IMR-90 (cell line): ENCODE measurements around the gene FAM78B. TPM values are rescaled to one million over a fixed set of nuclear protein-coding genes. Genes with fewer than 3 reads are reported as not detected.

ENCODE experiments used
- ATAC-seq: fragments of 200-7000 bp; cut with Tn5 transposase; 2 replicates; pipeline ENCODE4 v1.9.1; 2020; ENCODE audit warnings: low read depth, mild to moderate bottlenecking, moderate library complexity
- BruUV-seq: library from RNA; stranded (reverse); fragments of 400-500 nt; replicated peaks from 2 replicates; lab custom pipeline; 2021; lab: Mats Ljungman, UMichigan
- CTCF ChIA-PET: fragments of 300-600 bp; formaldehyde crosslinking; extraction: SDS; loops from one replicate; lab custom pipeline; 2021; ENCODE audit warnings: antibody characterized with exemption; lab: Yijun Ruan, JAX
- POLR2A ChIA-PET: fragments of 300-600 bp; sonication (Branson Sonifier 250); formaldehyde crosslinking; loops from one replicate; lab custom pipeline; 2022; ENCODE audit warnings: antibody characterized with exemption; ENCODE audit not compliant: unreplicated experiment; lab: Charles Lee
- DNase-seq: peaks from one replicate; pipeline ENCODE4 v3.0.0; 2013
- H2AFZ ChIP-seq: replicated peaks from 2 replicates; pipeline ENCODE3; 2013; ENCODE audit warnings: low read length, mild to moderate bottlenecking; ENCODE audit not compliant: poor library complexity
- H2AK5ac ChIP-seq: 2 replicates; pipeline ENCODE4 v1.6.1; 2013; ENCODE audit warnings: low read depth, low read length, inconsistent platforms
- H2AK9ac ChIP-seq: replicated peaks from 2 replicates; pipeline ENCODE3; 2013; ENCODE audit warnings: mild to moderate bottlenecking, low read depth, low read length, moderate library complexity; ENCODE audit not compliant: poor library complexity
- H2BK120ac ChIP-seq: 2 replicates; pipeline ENCODE4 v1.6.1; 2013; ENCODE audit warnings: low read depth, low read length, inconsistent platforms
- H2BK15ac ChIP-seq: 3 replicates; pipeline ENCODE4 v1.6.1; 2013; ENCODE audit warnings: low read depth, low read length, inconsistent platforms
- H2BK20ac ChIP-seq: 2 replicates; pipeline ENCODE4 v1.6.1; 2013; ENCODE audit warnings: low read depth, mild to moderate bottlenecking, inconsistent platforms, low read length, moderate library complexity
- H2BK5ac ChIP-seq: 2 replicates; pipeline ENCODE4 v1.6.1; 2013; ENCODE audit warnings: mild to moderate bottlenecking, low read depth, low read length, inconsistent platforms; ENCODE audit not compliant: poor library complexity, severe bottlenecking
- H3K14ac ChIP-seq: replicated peaks from 2 replicates; pipeline ENCODE4 v1.6.1; 2013; ENCODE audit warnings: low read depth, low read length, inconsistent platforms
- H3K18ac ChIP-seq: 2 replicates; pipeline ENCODE4 v1.6.1; 2013; ENCODE audit warnings: low read depth, low read length, control low read depth
- H3K23ac ChIP-seq: 2 replicates; pipeline ENCODE4 v1.6.1; 2013; ENCODE audit warnings: low read depth, low read length, inconsistent platforms
- H3K27ac ChIP-seq: 2 replicates; pipeline ENCODE4 v1.5.1; 2013; ENCODE audit warnings: mild to moderate bottlenecking, control low read depth, low read length; ENCODE audit not compliant: insufficient read depth
- H3K27me3 ChIP-seq: 2 replicates; pipeline ENCODE4 v1.6.1; 2013; ENCODE audit warnings: low read length; ENCODE audit not compliant: control insufficient read depth, insufficient read depth
- H3K36me3 ChIP-seq: 2 replicates; pipeline ENCODE4 v1.6.1; 2013; ENCODE audit warnings: low read length, mixed read lengths; ENCODE audit not compliant: control insufficient read depth, insufficient read depth
- H3K4ac ChIP-seq: 2 replicates; pipeline ENCODE4 v1.6.1; 2013; ENCODE audit warnings: low read depth, low read length, inconsistent platforms
- H3K4me1 ChIP-seq: 2 replicates; pipeline ENCODE4 v1.6.1; 2013; ENCODE audit warnings: low read length, mixed read lengths; ENCODE audit not compliant: control insufficient read depth, insufficient read depth
- H3K4me2 ChIP-seq: 2 replicates; pipeline ENCODE4 v1.6.1; 2013; ENCODE audit warnings: low read depth, mild to moderate bottlenecking, control low read depth, low read length, moderate library complexity
- H3K4me3 ChIP-seq: 2 replicates; pipeline ENCODE4 v1.5.1; 2013; ENCODE audit warnings: low read depth, mild to moderate bottlenecking, control low read depth, low read length, moderate library complexity; ENCODE audit not compliant: insufficient read depth
- H3K56ac ChIP-seq: 2 replicates; pipeline ENCODE4 v1.6.1; 2013; ENCODE audit warnings: low read length, inconsistent platforms; ENCODE audit not compliant: insufficient read depth; ENCODE audit errors: extremely low read depth
- H3K79me1 ChIP-seq, 2 experiments: 2 replicates each; pipeline ENCODE4 v1.6.1; 2013; ENCODE audit warnings: low read length in 2 of 2, inconsistent platforms in 1 of 2, low read depth in 1 of 2
- H3K9ac ChIP-seq: 2 replicates; pipeline ENCODE4 v1.6.1; 2013; ENCODE audit warnings: low read depth, low read length, control low read depth
- H3K9me1 ChIP-seq: 2 replicates; pipeline ENCODE4 v1.6.1; 2013; ENCODE audit warnings: low read length, inconsistent platforms; ENCODE audit not compliant: insufficient read depth
- H3K9me3 ChIP-seq: 2 replicates; pipeline ENCODE4 v1.6.1; 2013; ENCODE audit warnings: low read length; ENCODE audit not compliant: control insufficient read depth, insufficient read depth
- H4K20me1 ChIP-seq: 2 replicates; pipeline ENCODE4 v1.6.1; 2013; ENCODE audit warnings: low read length, inconsistent platforms; ENCODE audit not compliant: insufficient read depth
- H4K5ac ChIP-seq: 2 replicates; pipeline ENCODE4 v1.6.1; 2013; ENCODE audit warnings: mild to moderate bottlenecking, low read depth, low read length, control low read depth
- H4K8ac ChIP-seq, 2 experiments: 2 replicates each; pipeline ENCODE4 v1.6.1; 2013; ENCODE audit warnings: low read depth in 2 of 2, low read length in 2 of 2, control low read depth in 1 of 2, inconsistent platforms in 1 of 2
- H4K91ac ChIP-seq: 2 replicates; pipeline ENCODE4 v1.6.1; 2013; ENCODE audit warnings: low read depth, low read length, inconsistent platforms; ENCODE audit not compliant: insufficient read depth
- BHLHE40 ChIP-seq: fragments of 150-350 bp; IDR thresholded peaks from 2 replicates; pipeline ENCODE4 v1.6.1; 2016; ENCODE audit warnings: mild to moderate bottlenecking, low read depth, low read length
- CEBPB ChIP-seq: IDR thresholded peaks from 2 replicates; pipeline ENCODE4 v1.6.1; 2012; ENCODE audit warnings: low read depth, low read length, improper control_type of control experiment
- CHD1 ChIP-seq: IDR thresholded peaks from 2 replicates; pipeline ENCODE4 v1.6.1; 2012; ENCODE audit warnings: low read depth, low read length, improper control_type of control experiment
- FOS ChIP-seq: fragments of 150-350 bp; IDR thresholded peaks from 2 replicates; pipeline ENCODE4 v1.6.1; 2016; ENCODE audit warnings: low read depth, low read length
- MAFK ChIP-seq: IDR thresholded peaks from 2 replicates; pipeline ENCODE4 v1.6.1; 2012; ENCODE audit warnings: low read depth, low read length, improper control_type of control experiment
- MAZ ChIP-seq: IDR thresholded peaks from 2 replicates; pipeline ENCODE4 v1.6.1; 2012; ENCODE audit warnings: low read depth, mild to moderate bottlenecking, low read length, improper control_type of control experiment, moderate library complexity, borderline replicate concordance
- MXI1 ChIP-seq: IDR thresholded peaks from 2 replicates; pipeline ENCODE4 v1.6.1; 2012; ENCODE audit warnings: low read depth, mild to moderate bottlenecking, low read length, moderate library complexity, borderline replicate concordance
- NFE2L2 ChIP-seq: fragments of 150-350 bp; IDR thresholded peaks from 2 replicates; pipeline ENCODE4 v1.6.1; 2016; ENCODE audit warnings: low read depth, mild to moderate bottlenecking, low read length
- POLR2A ChIP-seq: IDR thresholded peaks from 2 replicates; pipeline ENCODE4 v1.6.1; 2012; ENCODE audit warnings: mild to moderate bottlenecking, low read depth, low read length
- RAD21 ChIP-seq: IDR thresholded peaks from 2 replicates; pipeline ENCODE4 v1.6.1; 2012; ENCODE audit warnings: low read length, improper control_type of control experiment
- RCOR1 ChIP-seq: IDR thresholded peaks from 2 replicates; pipeline ENCODE4 v1.6.1; 2012; ENCODE audit warnings: mild to moderate bottlenecking, low read length, improper control_type of control experiment; ENCODE audit not compliant: insufficient replicate concordance
- RFX5 ChIP-seq: IDR thresholded peaks from 2 replicates; pipeline ENCODE4 v1.8.0; 2012; ENCODE audit warnings: low read depth, mild to moderate bottlenecking, low read length, moderate library complexity
- SMC3 ChIP-seq: fragments of 150-350 bp; IDR thresholded peaks from 2 replicates; pipeline ENCODE4 v1.6.1; 2016; ENCODE audit warnings: low read depth, mild to moderate bottlenecking, antibody characterized with exemption, low read length, moderate library complexity
- USF2 ChIP-seq: fragments of 150-350 bp; IDR thresholded peaks from 2 replicates; pipeline ENCODE4 v1.6.1; 2017; ENCODE audit warnings: mild to moderate bottlenecking, antibody characterized with exemption, low read length, low read depth
- WGBS, 2 experiments: methylation state at CpG; one replicate each; pipeline versions ENCODE4 v1.1.5 to v1.1.7; 2013; ENCODE audit warnings: missing lambda C conversion rate in 2 of 2; ENCODE audit not compliant: insufficient read length in 1 of 2; ENCODE audit errors: extremely low coverage in 2 of 2; 5-methylcytosine and 5-hydroxymethylcytosine counted together
- dilution Hi-C: fragments of 300-500 bp; cut with HindIII; formaldehyde crosslinking; loops from one replicate; pipeline ENCODE4 v1.14.3; 2018; ENCODE audit warnings: low sequenced_read_pairs; ENCODE audit not compliant: unreplicated experiment
- in situ Hi-C: fragments of 300-500 bp; cut with MboI; formaldehyde crosslinking; loops from 3 replicates; pipeline ENCODE4 v1.14.3; 2019; ENCODE audit warnings: low sequenced_read_pairs, inconsistent platforms, mixed read lengths
- intact Hi-C: fragments of 100-400 bp; cut with micrococcal nuclease; formaldehyde crosslinking; loops from 2 replicates; pipeline ENCODE4 v1.10.0; 2022
- polyA plus RNA-seq, 3 experiments: library from polyadenylated mRNA; depleted of rRNA; stranded (reverse); fragments of >200 nt; gene quantifications; 2 replicates each; pipeline ENCODE4 v1.2.3, GENCODE V29; 2012; ENCODE audit warnings: low replicate concordance in 1 of 3
- total RNA-seq: library from RNA; depleted of rRNA; stranded (reverse); fragments of >200 nt; gene quantifications from 2 replicates; pipeline ENCODE4 v1.2.3, GENCODE V29; 2012
- TF ChIP-seq, protein P1 (sequence below): conservative IDR thresholded peaks from 2 replicates; pipeline ENCODE4 v1.5.1; 2012; ENCODE audit warnings: mild to moderate bottlenecking, low read depth, low read length, improper control_type of control experiment
- TF ChIP-seq, protein P2 (sequence below): fragments of 150-350 bp; IDR thresholded peaks from 2 replicates; pipeline ENCODE4 v1.6.1; 2016; ENCODE audit warnings: low read depth, mild to moderate bottlenecking, low read length, moderate library complexity, borderline replicate concordance

The FAM78B gene
- total and polyA plus RNA-seq, 2 of the 4 experiments (the other 2 are of a cell fraction): under 0.01 to 0.12 TPM

- H3K27ac ChIP-seq: no peak overlapping the region
- no peak for TF ChIP-seq POLR2A
- TF ChIP-seq RCOR1: no peak
- no peak for TF ChIP-seq BHLHE40
- no peak for TF ChIP-seq NFE2L2
- TF ChIP-seq MXI1: no peak
- no peak for TF ChIP-seq USF2
- no peak for TF ChIP-seq CEBPB
- TF ChIP-seq, protein P1, sequence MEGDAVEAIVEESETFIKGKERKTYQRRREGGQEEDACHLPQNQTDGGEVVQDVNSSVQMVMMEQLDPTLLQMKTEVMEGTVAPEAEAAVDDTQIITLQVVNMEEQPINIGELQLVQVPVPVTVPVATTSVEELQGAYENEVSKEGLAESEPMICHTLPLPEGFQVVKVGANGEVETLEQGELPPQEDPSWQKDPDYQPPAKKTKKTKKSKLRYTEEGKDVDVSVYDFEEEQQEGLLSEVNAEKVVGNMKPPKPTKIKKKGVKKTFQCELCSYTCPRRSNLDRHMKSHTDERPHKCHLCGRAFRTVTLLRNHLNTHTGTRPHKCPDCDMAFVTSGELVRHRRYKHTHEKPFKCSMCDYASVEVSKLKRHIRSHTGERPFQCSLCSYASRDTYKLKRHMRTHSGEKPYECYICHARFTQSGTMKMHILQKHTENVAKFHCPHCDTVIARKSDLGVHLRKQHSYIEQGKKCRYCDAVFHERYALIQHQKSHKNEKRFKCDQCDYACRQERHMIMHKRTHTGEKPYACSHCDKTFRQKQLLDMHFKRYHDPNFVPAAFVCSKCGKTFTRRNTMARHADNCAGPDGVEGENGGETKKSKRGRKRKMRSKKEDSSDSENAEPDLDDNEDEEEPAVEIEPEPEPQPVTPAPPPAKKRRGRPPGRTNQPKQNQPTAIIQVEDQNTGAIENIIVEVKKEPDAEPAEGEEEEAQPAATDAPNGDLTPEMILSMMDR: no peak
- TF ChIP-seq RFX5: no peak
- TF ChIP-seq MAZ: no peak
- TF ChIP-seq SMC3: no peak
- TF ChIP-seq, protein P2, sequence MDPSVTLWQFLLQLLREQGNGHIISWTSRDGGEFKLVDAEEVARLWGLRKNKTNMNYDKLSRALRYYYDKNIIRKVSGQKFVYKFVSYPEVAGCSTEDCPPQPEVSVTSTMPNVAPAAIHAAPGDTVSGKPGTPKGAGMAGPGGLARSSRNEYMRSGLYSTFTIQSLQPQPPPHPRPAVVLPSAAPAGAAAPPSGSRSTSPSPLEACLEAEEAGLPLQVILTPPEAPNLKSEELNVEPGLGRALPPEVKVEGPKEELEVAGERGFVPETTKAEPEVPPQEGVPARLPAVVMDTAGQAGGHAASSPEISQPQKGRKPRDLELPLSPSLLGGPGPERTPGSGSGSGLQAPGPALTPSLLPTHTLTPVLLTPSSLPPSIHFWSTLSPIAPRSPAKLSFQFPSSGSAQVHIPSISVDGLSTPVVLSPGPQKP: no peak
- TF ChIP-seq RAD21: no peak
- no peak for TF ChIP-seq MAFK
- TF ChIP-seq FOS: no peak
- no peak for TF ChIP-seq CHD1
- H4K8ac ChIP-seq: no peak overlapping the region
- no peak overlapping the region for H3K4me2 ChIP-seq
- H3K27me3 ChIP-seq: no peaks in the 10 kb centered on the region
- H3K4me3 ChIP-seq: no peak overlapping the region
- no peaks in the 10 kb centered on the region for H3K9me1 ChIP-seq
- no peak overlapping the region for H2BK15ac ChIP-seq
- H3K36me3 ChIP-seq: no peaks in the 10 kb centered on the region
- in situ Hi-C loops (no loop called here), dilution Hi-C loops (no loop called here), intact Hi-C loops (no loop called here)
- H2AK9ac ChIP-seq: no peak overlapping the region
- H3K9ac ChIP-seq: no peak overlapping the region
- no peak overlapping the region for H3K23ac ChIP-seq
- H2BK120ac ChIP-seq: no peak overlapping the region
- H2BK5ac ChIP-seq: no peak overlapping the region
- no peak overlapping the region for H2BK20ac ChIP-seq
- H4K20me1 ChIP-seq: no peaks in the 10 kb centered on the region
- no peak overlapping the region for H4K5ac ChIP-seq
- CTCF ChIA-PET: no interaction called here
- POLR2A ChIA-PET: no interaction called here
- H2AK5ac ChIP-seq: no peak overlapping the region
- H3K14ac ChIP-seq: no peak overlapping the region
- DNase-seq: no peak
- H3K4me1 ChIP-seq: no peaks in the 10 kb centered on the region
- peaks cover 13% of the 10 kb centered on the region for H3K9me3 ChIP-seq
- H3K18ac ChIP-seq: no peak overlapping the region
- no peak overlapping the region for H2AFZ ChIP-seq
- ATAC-seq: no peak
- 0% methylated on average over 2 of the region's 11 CpGs; no CpG with 5 or more reads in 1 of the 2 experiments for WGBS, 2 experiments
- H3K79me1 ChIP-seq: no peaks in the 10 kb centered on the region
- no peak overlapping the region for H3K56ac ChIP-seq
- H4K91ac ChIP-seq: no peak overlapping the region
- BruUV-seq: no TSS peak
- no peak overlapping the region for H3K4ac ChIP-seq
Observed at GRCh38 chr1:166119471-166119965, 47.3 kb downstream of the FAM78B start.
